H9 (cell line): ENCODE results near the gene OTX1. TPM values are rescaled to one million over a fixed set of nuclear protein-coding genes. Genes with fewer than 3 reads are reported as not detected.

Experiments used
- DNase-seq: peaks from one replicate; pipeline ENCODE4 v3.0.0-alpha.2; 2017
- H2AFZ ChIP-seq: one replicate; pipeline ENCODE4 v1.6.1; 2013; ENCODE audit warnings: mild to moderate bottlenecking, low read length, control low read depth, moderate library complexity
- H2AK5ac ChIP-seq: 2 replicates; pipeline ENCODE4 v1.6.1; 2013; ENCODE audit warnings: low read length, control low read depth, mixed read lengths; ENCODE audit not compliant: insufficient read length
- H2BK120ac ChIP-seq: one replicate; pipeline ENCODE4 v1.6.1; 2013; ENCODE audit warnings: low read depth, mild to moderate bottlenecking, low read length, control low read depth, inconsistent platforms; ENCODE audit not compliant: poor library complexity, severe bottlenecking
- H2BK12ac ChIP-seq: 2 replicates; pipeline ENCODE4 v1.6.1; 2013; ENCODE audit warnings: low read length, control low read depth, mixed read lengths, low read depth; ENCODE audit not compliant: insufficient read length
- H2BK15ac ChIP-seq: 2 replicates; pipeline ENCODE4 v1.6.1; 2013; ENCODE audit warnings: low read depth, low read length, control low read depth
- H2BK20ac ChIP-seq: one replicate; pipeline ENCODE4 v1.6.1; 2013; ENCODE audit warnings: low read depth, mild to moderate bottlenecking, low read length, control low read depth, inconsistent platforms; ENCODE audit not compliant: poor library complexity, severe bottlenecking
- H2BK5ac ChIP-seq: 2 replicates; pipeline ENCODE4 v1.6.1; 2013; ENCODE audit warnings: low read length, control low read depth, mixed read lengths; ENCODE audit not compliant: insufficient read length
- H3K14ac ChIP-seq: 2 replicates; pipeline ENCODE4 v1.6.1; 2013; ENCODE audit warnings: low read length, control low read depth; ENCODE audit not compliant: insufficient read depth
- H3K18ac ChIP-seq: 2 replicates; pipeline ENCODE4 v1.6.1; 2013; ENCODE audit warnings: low read depth, mild to moderate bottlenecking, mixed read lengths, low read length, control low read depth; ENCODE audit not compliant: insufficient read length
- H3K23ac ChIP-seq: 2 replicates; pipeline ENCODE4 v1.6.1; 2013; ENCODE audit warnings: low read length, control low read depth, mixed read lengths, low read depth; ENCODE audit not compliant: insufficient read length
- H3K23me2 ChIP-seq: 2 replicates; pipeline ENCODE4 v1.6.1; 2013; ENCODE audit warnings: low read depth, mild to moderate bottlenecking, mixed read lengths, low read length, control low read depth; ENCODE audit not compliant: insufficient read length, poor library complexity, severe bottlenecking
- H3K27ac ChIP-seq: 2 replicates; pipeline ENCODE4 v1.5.1; 2013; ENCODE audit warnings: low read length, control low read depth, mixed read lengths, low read depth; ENCODE audit not compliant: insufficient read length
- H3K27me3 ChIP-seq: 2 replicates; pipeline ENCODE4 v1.6.1; 2013; ENCODE audit warnings: low read length, control low read depth, inconsistent platforms; ENCODE audit not compliant: insufficient read depth
- H3K4ac ChIP-seq: 2 replicates; pipeline ENCODE4 v1.6.1; 2013; ENCODE audit warnings: low read depth, mild to moderate bottlenecking, control low read depth, inconsistent platforms, low read length, moderate library complexity
- H3K4me1 ChIP-seq: 2 replicates; pipeline ENCODE4 v1.6.1; 2013; ENCODE audit warnings: low read length, control low read depth, inconsistent platforms; ENCODE audit not compliant: insufficient read depth
- H3K4me2 ChIP-seq: 2 replicates; pipeline ENCODE4 v1.6.1; 2013; ENCODE audit warnings: low read length, control low read depth, mixed read lengths; ENCODE audit not compliant: insufficient read length, insufficient read depth
- H3K56ac ChIP-seq: 2 replicates; pipeline ENCODE4 v1.6.1; 2013; ENCODE audit warnings: low read depth, mild to moderate bottlenecking, mixed read lengths, low read length, control low read depth; ENCODE audit not compliant: insufficient read length
- H3K79me1 ChIP-seq: 2 replicates; pipeline ENCODE4 v1.6.1; 2013; ENCODE audit warnings: low read depth, mild to moderate bottlenecking, moderate library complexity, low read length, control low read depth, inconsistent platforms; ENCODE audit not compliant: insufficient read depth, poor library complexity, severe bottlenecking
- H3K79me2 ChIP-seq: 2 replicates; pipeline ENCODE4 v1.6.1; 2013; ENCODE audit warnings: low read length, control low read depth, inconsistent platforms; ENCODE audit not compliant: insufficient read depth
- H3K9ac ChIP-seq: 2 replicates; pipeline ENCODE4 v1.6.1; 2013; ENCODE audit warnings: low read length, control low read depth, mixed read lengths; ENCODE audit not compliant: insufficient read length; ENCODE audit errors: extremely low read depth
- H3K9me3 ChIP-seq: one replicate; pipeline ENCODE4 v1.6.1; 2013; ENCODE audit warnings: low read depth, low read length, inconsistent platforms; ENCODE audit not compliant: control insufficient read depth
- H3T11ph ChIP-seq: one replicate; pipeline ENCODE4 v1.6.1; 2013; ENCODE audit warnings: mild to moderate bottlenecking, low read length, control low read depth, inconsistent platforms
- H4K20me1 ChIP-seq: one replicate; pipeline ENCODE4 v1.6.1; 2013; ENCODE audit not compliant: control insufficient read depth, insufficient read length, insufficient read depth
- H4K5ac ChIP-seq: 2 replicates; pipeline ENCODE4 v1.6.1; 2013; ENCODE audit warnings: low read depth, mild to moderate bottlenecking, mixed read lengths, low read length, control low read depth; ENCODE audit not compliant: insufficient read length
- H4K8ac ChIP-seq: replicated peaks from 2 replicates; pipeline ENCODE4 v1.6.1; 2013; ENCODE audit warnings: low read length, control low read depth, mixed read lengths, low read depth; ENCODE audit not compliant: insufficient read length
- H4K91ac ChIP-seq: 2 replicates; pipeline ENCODE4 v1.6.1; 2013; ENCODE audit warnings: low read depth, mild to moderate bottlenecking, moderate library complexity, mixed read lengths, low read length, control low read depth; ENCODE audit not compliant: insufficient read length
- H3K27ac Mint-ChIP-seq, 3 experiments: 2 replicates in 2 of 3; 3 replicates in 1 of 3; pipeline ENCODE4 v1.8.0; 2020 to 2021; ENCODE audit warnings: mixed read lengths in 3 of 3, mild to moderate bottlenecking in 1 of 3, moderate library complexity in 1 of 3
- H3K27me3 Mint-ChIP-seq: 2 replicates; pipeline ENCODE4 v1.8.0; 2021; ENCODE audit warnings: low read depth, mild to moderate bottlenecking, moderate library complexity, mixed read lengths
- H3K36me3 Mint-ChIP-seq, 3 experiments: 2 replicates in 2 of 3; 3 replicates in 1 of 3; pipeline ENCODE4 v1.8.0; 2020 to 2021; ENCODE audit warnings: low read depth in 3 of 3, mixed read lengths in 3 of 3; ENCODE audit not compliant: insufficient read depth in 1 of 3
- H3K4me1 Mint-ChIP-seq, 2 experiments: 2 replicates each; pipeline ENCODE4 v1.8.0; 2020; ENCODE audit warnings: mixed read lengths in 2 of 2
- H3K4me3 Mint-ChIP-seq, 2 experiments: 2 replicates in 1 of 2; 3 replicates in 1 of 2; pipeline ENCODE4 v1.8.0; 2020 to 2021; ENCODE audit warnings: mild to moderate bottlenecking in 2 of 2, mixed read lengths in 2 of 2, moderate library complexity in 1 of 2
- H3K9me3 Mint-ChIP-seq, 2 experiments: 2 replicates in 1 of 2; 3 replicates in 1 of 2; pipeline ENCODE4 v1.8.0; 2020; ENCODE audit warnings: mild to moderate bottlenecking in 2 of 2, mixed read lengths in 2 of 2, moderate library complexity in 1 of 2
- CTCF ChIP-seq: fragments of 200-600 bp; sonication (generic); conservative IDR thresholded peaks from 3 replicates; pipeline ENCODE4 v1.8.0; 2021; ENCODE audit warnings: antibody characterized with exemption, mild to moderate bottlenecking
- WGBS: extraction: QIAGEN DNeasy Blood & Tissue Kit; methylation state at CpG from one replicate; pipeline ENCODE4 v1.1.7; 2013; ENCODE audit warnings: missing lambda C conversion rate, low lambda C conversion rate, mixed read lengths; ENCODE audit not compliant: insufficient read length; ENCODE audit errors: extremely low coverage; 5-methylcytosine and 5-hydroxymethylcytosine counted together
- total RNA-seq: library from RNA; stranded (reverse); gene quantifications from 2 replicates; pipeline ENCODE4 v1.2.1, GENCODE V29; 2021

The OTX1 gene
- total RNA-seq, 1 experiment from 2014 or later, result 0.13 TPM

DNA sequence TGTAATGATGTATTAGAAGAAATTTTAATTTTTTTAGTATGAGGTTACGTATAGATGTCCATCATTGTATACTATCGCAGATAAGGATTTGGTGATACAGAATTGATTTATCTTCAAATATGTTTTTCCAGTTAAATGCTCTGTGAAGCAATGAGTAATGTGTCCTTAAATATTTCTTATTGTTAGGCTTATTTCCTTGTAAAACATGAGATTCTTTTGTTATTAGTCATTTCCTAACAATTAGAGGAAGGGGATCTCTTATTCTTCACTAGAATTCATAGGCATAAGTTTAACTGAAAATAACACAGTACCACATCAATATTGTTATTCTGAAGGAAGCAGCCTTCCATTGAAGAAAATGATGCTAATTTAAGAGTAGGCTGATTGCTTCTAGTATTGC lies 15.5 kb upstream of the OTX1 start:
- Histone ChIP-seq H3T11ph (no peak overlapping the region), H3K79me2 (no peaks in the 10 kb centered on the region), H3K79me1 (no peaks in the 10 kb centered on the region), H4K8ac (no peak overlapping the region), H4K91ac (no peak overlapping the region), H3K9me3 (no peaks in the 10 kb centered on the region), H4K20me1 (no peaks in the 10 kb centered on the region), H2BK20ac (no peak overlapping the region), H3K23me2 (no peaks in the 10 kb centered on the region), H3K27me3 (no peaks in the 10 kb centered on the region), H3K23ac (no peak overlapping the region), H3K18ac (no peak overlapping the region), H2AFZ (no peak overlapping the region), H2BK120ac (no peak overlapping the region), H3K9ac (no peak overlapping the region), H2AK5ac (no peak overlapping the region), H2BK5ac (no peak overlapping the region), H4K5ac (no peak overlapping the region), H2BK15ac (no peak overlapping the region), H3K4me1 (no peaks in the 10 kb centered on the region), H3K4ac (no peak overlapping the region), H2BK12ac (no peak overlapping the region), H3K27ac (no peak overlapping the region), H3K56ac (no peak overlapping the region), H3K4me2 (no peak overlapping the region), H3K14ac (no peak overlapping the region)
- 100% methylated on average over 1 of the region's 2 CpGs for WGBS
- no peak for TF ChIP-seq CTCF
- no peak for DNase-seq
- H3K27ac Mint-ChIP-seq, result no peak overlapping the region
- H3K27me3 Mint-ChIP-seq, result no peaks in the 10 kb centered on the region
- H3K4me3 Mint-ChIP-seq, result no peak overlapping the region
- H3K4me1 Mint-ChIP-seq, result peaks cover 5 to 7% of the 10 kb centered on the region in 2 experiments; a peak in 3 of 4 replicates
- no peaks in the 10 kb centered on the region for H3K36me3 Mint-ChIP-seq
- no peaks in the 10 kb centered on the region for H3K9me3 Mint-ChIP-seq
